CD4-positive, alpha-beta T cell treated with Interleukin-17A for 1 hour (primary cell): ENCODE data around the gene VWA1.
"Not testable (repeated sequence)": the region's sequence is repeated elsewhere in the genome, so short reads cannot be mapped to it uniquely, and the experiment has no call there.

Experiments
- DNase-seq: peaks from one replicate; pipeline ENCODE4 v3.0.0-alpha.2; 2020

VWA1 gene

GRCh38 chr1:1459711-1460110 lies 24.2 kb downstream of the VWA1 start:
- DNase-seq: not testable (repeated sequence)

GRCh38 chr1:1460540-1461130 lies 25.1 kb downstream of the VWA1 start:
- no peak for DNase-seq

- DNase-seq: no peak
Measured at GRCh38 chr1:1461721-1462317, 26.3 kb downstream of the VWA1 start.

- peak; percentile 34 for DNase-seq
Measured at GRCh38 chr1:1462318-1462966, 27.0 kb downstream of the VWA1 start.

GRCh38 chr1:1463312-1463711 lies 27.8 kb downstream of the VWA1 start:
- no peak for DNase-seq

GRCh38 chr1:1468196-1468985 lies 32.9 kb downstream of the VWA1 start:
- DNase-seq: not testable (repeated sequence)

- peak; percentile 29 for DNase-seq
Measured at GRCh38 chr1:1470626-1471388, 35.3 kb downstream of the VWA1 start.

- DNase-seq: peak; percentile 93
Measured at GRCh38 chr1:1471389-1472052, 36.0 kb downstream of the VWA1 start, which contains the start of gene ATAD3B. ATAD3B (plus strand) TSS chr1:1471765; CDS start chr1:1471885, 120 bp downstream.

GRCh38 chr1:1472053-1472876 lies 36.8 kb downstream of the VWA1 start:
- peak; percentile 26 for DNase-seq

- DNase-seq: not testable (repeated sequence)
Measured at GRCh38 chr1:1476011-1476410, 40.5 kb downstream of the VWA1 start.

GRCh38 chr1:1477206-1477605 lies 41.7 kb downstream of the VWA1 start:
- no peak for DNase-seq

- no peak for DNase-seq
Measured at GRCh38 chr1:1479547-1480487, 44.3 kb downstream of the VWA1 start.

- not testable (repeated sequence) for DNase-seq
Measured at GRCh38 chr1:1480488-1480867, 45.0 kb downstream of the VWA1 start.

- not testable (repeated sequence) for DNase-seq
Measured at GRCh38 chr1:1481811-1482210, 46.3 kb downstream of the VWA1 start.

- DNase-seq: no peak
Measured at GRCh38 chr1:1482856-1483255, 47.4 kb downstream of the VWA1 start.

GRCh38 chr1:1483714-1484113 lies 48.2 kb downstream of the VWA1 start:
- DNase-seq: no peak

GRCh38 chr1:1484976-1485750 lies 49.7 kb downstream of the VWA1 start:
- DNase-seq: not testable (repeated sequence)

- DNase-seq: not testable (repeated sequence)
Measured at GRCh38 chr1:1485755-1486317, 50.3 kb downstream of the VWA1 start.

GRCh38 chr1:1487701-1488100 lies 52.2 kb downstream of the VWA1 start:
- no peak for DNase-seq
